Retina (tissue), 1 donor: ENCODE measurements around the gene RFNG.

Source experiments
- DNase-seq: peaks from one replicate; pipeline ENCODE4 v3.0.0-alpha.2; 2016

Gene RFNG

GRCh38 chr17:82058230-82058854 lies 6.7 kb upstream of the RFNG start:
- no peak for DNase-seq

- DNase-seq = no peak
Measured at GRCh38 chr17:82056729-82057621, 5.4 kb upstream of the RFNG start.

GRCh38 chr17:82055965-82056728 lies 4.5 kb upstream of the RFNG start:
- no peak for DNase-seq

- no peak for DNase-seq
Measured at GRCh38 chr17:82055023-82055964, 3.7 kb upstream of the RFNG start.

- DNase-seq = no peak
Measured at GRCh38 chr17:82054351-82055022, 2.9 kb upstream of the RFNG start.

GRCh38 chr17:82053556-82054263 lies 2.1 kb upstream of the RFNG start:
- no peak for DNase-seq

GRCh38 chr17:82053130-82053529 lies 1.5 kb upstream of the RFNG start:
- no peak for DNase-seq

- no peak for DNase-seq
Measured at GRCh38 chr17:82052638-82053059, 1.0 kb upstream of the RFNG start.

- no peak for DNase-seq
Measured at GRCh38 chr17:82050761-82051641, 610 bp downstream of the RFNG start.

- no peak for DNase-seq
Measured at GRCh38 chr17:82050152-82050760, 1.4 kb downstream of the RFNG start.

- DNase-seq = no peak
Measured at GRCh38 chr17:82049521-82049971, 2.1 kb downstream of the RFNG start.

- DNase-seq = no peak
Measured at GRCh38 chr17:82049106-82049505, 2.5 kb downstream of the RFNG start.

- no peak for DNase-seq
Measured at GRCh38 chr17:82048571-82048971, 3.0 kb downstream of the RFNG start.

GRCh38 chr17:82047914-82048570 lies 3.6 kb downstream of the RFNG start:
- DNase-seq = no peak

- no peak for DNase-seq
Measured at GRCh38 chr17:82047379-82047778, 4.2 kb downstream of the RFNG start.

- no peak for DNase-seq
Measured at GRCh38 chr17:82046903-82047302, 4.7 kb downstream of the RFNG start.

GRCh38 chr17:82045936-82046484 lies 5.6 kb downstream of the RFNG start:
- DNase-seq = no peak

GRCh38 chr17:82043507-82043906 lies 8.1 kb downstream of the RFNG start:
- DNase-seq = no peak

- no peak for DNase-seq
Measured at GRCh38 chr17:82042649-82043048, 9.0 kb downstream of the RFNG start.
